HG03097 (cell line): ENCODE measurements around the gene EFNB1.

Source experiments
- ATAC-seq: cut with Tn5 transposase; IDR thresholded peaks from one replicate; pipeline ENCODE4 v1.9.1; 2021; ENCODE audit not compliant: unreplicated experiment, low FRiP score

EFNB1 gene

GRCh38 chrX:68827256-68827655, 1.6 kb upstream of the EFNB1 start:
- ATAC-seq: no peak

GRCh38 chrX:68827848-68828624, 785 bp upstream of the EFNB1 start:
- ATAC-seq: peak; percentile 40

- ATAC-seq: no peak
These were observed 979 bp downstream of the EFNB1 start for GRCh38 chrX:68829582-68830418.

- no peak for ATAC-seq
These were observed 1.9 kb downstream of the EFNB1 start for GRCh38 chrX:68830419-68831404.

- ATAC-seq: no peak
These were observed 2.7 kb downstream of the EFNB1 start for GRCh38 chrX:68831405-68832100.

- no peak for ATAC-seq
These were observed 3.2 kb downstream of the EFNB1 start for GRCh38 chrX:68832101-68832416.

GRCh38 chrX:68832516-68833447, 4.0 kb downstream of the EFNB1 start:
- no peak for ATAC-seq

GRCh38 chrX:68833448-68833805, 4.6 kb downstream of the EFNB1 start:
- ATAC-seq: no peak

- ATAC-seq: no peak
These were observed 5.1 kb downstream of the EFNB1 start for GRCh38 chrX:68833855-68834331.

GRCh38 chrX:68834371-68835103, 5.7 kb downstream of the EFNB1 start:
- ATAC-seq: no peak

GRCh38 chrX:68835104-68835442, 6.3 kb downstream of the EFNB1 start:
- ATAC-seq: no peak

- no peak for ATAC-seq
These were observed 6.6 kb downstream of the EFNB1 start for GRCh38 chrX:68835468-68835867.

GRCh38 chrX:68837119-68837518, 8.3 kb downstream of the EFNB1 start:
- no peak for ATAC-seq

- ATAC-seq: no peak
These were observed 9.7 kb downstream of the EFNB1 start for GRCh38 chrX:68838571-68838910.

GRCh38 chrX:68839771-68840170, 10.9 kb downstream of the EFNB1 start:
- no peak for ATAC-seq

GRCh38 chrX:68840256-68840655, 11.4 kb downstream of the EFNB1 start:
- ATAC-seq: no peak

- no peak for ATAC-seq
These were observed 12.6 kb downstream of the EFNB1 start for GRCh38 chrX:68841251-68842049.

GRCh38 chrX:68842351-68842750, 13.5 kb downstream of the EFNB1 start:
- ATAC-seq: no peak
